GM10266 (cell line): ENCODE measurements around the gene ZBTB49.

Experiments
- DNase-seq: peaks from one replicate; pipeline ENCODE4 v3.0.0; 2012; ENCODE audit errors: extremely low spot score
- TF ChIP-seq, protein P1 (sequence below): IDR thresholded peaks from 2 replicates; pipeline ENCODE4 v1.5.1; 2012; ENCODE audit warnings: mild to moderate bottlenecking, low read depth; ENCODE audit not compliant: control insufficient read depth, insufficient read depth; ENCODE audit errors: missing control alignments

ZBTB49 gene

GRCh38 chr4:4317496-4318232 is 27.6 kb downstream of the ZBTB49 start:
- TF ChIP-seq, protein P1, sequence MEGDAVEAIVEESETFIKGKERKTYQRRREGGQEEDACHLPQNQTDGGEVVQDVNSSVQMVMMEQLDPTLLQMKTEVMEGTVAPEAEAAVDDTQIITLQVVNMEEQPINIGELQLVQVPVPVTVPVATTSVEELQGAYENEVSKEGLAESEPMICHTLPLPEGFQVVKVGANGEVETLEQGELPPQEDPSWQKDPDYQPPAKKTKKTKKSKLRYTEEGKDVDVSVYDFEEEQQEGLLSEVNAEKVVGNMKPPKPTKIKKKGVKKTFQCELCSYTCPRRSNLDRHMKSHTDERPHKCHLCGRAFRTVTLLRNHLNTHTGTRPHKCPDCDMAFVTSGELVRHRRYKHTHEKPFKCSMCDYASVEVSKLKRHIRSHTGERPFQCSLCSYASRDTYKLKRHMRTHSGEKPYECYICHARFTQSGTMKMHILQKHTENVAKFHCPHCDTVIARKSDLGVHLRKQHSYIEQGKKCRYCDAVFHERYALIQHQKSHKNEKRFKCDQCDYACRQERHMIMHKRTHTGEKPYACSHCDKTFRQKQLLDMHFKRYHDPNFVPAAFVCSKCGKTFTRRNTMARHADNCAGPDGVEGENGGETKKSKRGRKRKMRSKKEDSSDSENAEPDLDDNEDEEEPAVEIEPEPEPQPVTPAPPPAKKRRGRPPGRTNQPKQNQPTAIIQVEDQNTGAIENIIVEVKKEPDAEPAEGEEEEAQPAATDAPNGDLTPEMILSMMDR = no peak
- DNase-seq = no peak

- DNase-seq = no peak
- TF ChIP-seq, protein P1 = no peak
Measured at GRCh38 chr4:4320528-4320927, 30.5 kb downstream of the ZBTB49 start.

DNA sequence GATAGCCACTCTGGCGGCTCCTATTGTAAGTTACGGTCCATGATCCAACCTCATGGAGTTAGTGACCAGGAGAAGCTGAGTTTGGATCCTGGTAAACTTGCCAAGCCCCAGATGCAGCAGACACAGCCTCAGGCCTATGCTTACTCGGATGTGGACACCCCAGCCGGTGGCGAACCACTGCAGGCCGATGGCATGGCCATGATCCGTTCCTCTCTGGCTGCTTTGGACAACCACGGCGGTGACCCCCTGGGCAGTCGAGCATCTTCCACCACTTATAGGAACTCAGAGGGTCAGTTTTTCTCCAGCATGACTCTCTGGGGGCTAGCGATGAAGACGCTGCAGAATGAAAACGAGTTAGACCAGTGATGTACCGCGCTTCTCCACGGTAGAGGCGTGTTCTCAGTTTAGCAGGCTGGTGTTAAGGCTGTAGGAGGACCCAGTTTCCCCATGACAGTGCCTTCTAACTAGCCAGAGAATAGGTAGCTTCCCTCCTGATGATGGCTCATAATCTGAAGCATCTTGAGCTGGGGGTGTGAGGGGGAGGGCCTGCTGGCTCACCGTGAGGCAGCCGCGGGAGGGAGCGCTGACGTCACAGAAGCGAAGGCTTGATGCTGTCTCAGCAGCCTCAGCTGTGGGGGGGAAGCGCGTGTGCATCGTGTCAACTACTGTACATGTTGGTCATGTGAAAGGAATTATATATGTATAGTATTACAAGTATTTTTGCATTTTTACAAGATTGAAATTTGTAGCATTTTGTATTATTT is 31.1 kb downstream of the ZBTB49 start:
- no peak for DNase-seq
- TF ChIP-seq, protein P1 = no peak

DNA sequence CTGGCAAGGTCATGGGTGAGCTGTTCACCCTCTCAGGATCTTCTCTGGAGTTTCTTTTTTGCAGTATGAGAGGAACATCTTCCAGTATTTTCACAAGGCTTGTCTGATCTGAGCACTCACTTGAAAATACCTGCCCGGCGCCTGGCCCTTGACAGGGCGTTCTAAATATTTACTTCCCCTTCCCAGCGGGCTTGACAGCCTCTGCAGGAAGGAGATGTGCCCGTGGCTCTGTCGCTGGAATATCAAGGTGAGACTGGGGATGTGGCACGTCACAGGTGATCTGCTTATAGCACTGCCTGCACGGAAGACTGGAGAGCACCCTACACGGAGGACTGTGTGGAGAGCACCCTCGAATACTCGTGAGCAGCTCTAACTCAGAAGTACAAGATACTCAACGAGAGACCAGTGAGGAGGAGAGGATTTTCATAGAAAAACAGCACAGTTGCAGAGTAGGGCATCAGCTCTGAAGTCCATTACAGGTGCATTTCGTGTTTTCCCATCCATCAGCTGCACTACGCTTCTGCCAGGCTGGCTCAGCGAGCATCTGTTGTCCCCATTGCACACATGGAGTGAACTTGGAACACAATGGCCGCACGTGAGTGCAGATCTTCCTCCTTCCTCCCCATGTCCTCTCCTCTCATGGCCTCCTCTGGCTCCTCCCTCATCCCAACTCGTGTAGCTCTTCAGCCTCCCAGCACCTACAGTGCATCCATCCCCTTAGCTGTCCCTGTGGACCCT is 32.1 kb downstream of the ZBTB49 start:
- DNase-seq = no peak
- TF ChIP-seq, protein P1 = no peak

GRCh38 chr4:4323705-4324534 is 33.9 kb downstream of the ZBTB49 start:
- TF ChIP-seq, protein P1 = no peak

GRCh38 chr4:4325321-4325720 is 35.3 kb downstream of the ZBTB49 start:
- TF ChIP-seq, protein P1 = no peak

More at GRCh38 chr4:4323705-4324534, 33.9 kb downstream of the ZBTB49 start:
- no peak for DNase-seq

More at GRCh38 chr4:4325321-4325720, 35.3 kb downstream of the ZBTB49 start:
- DNase-seq = no peak
